Kidney glomerular epithelial cell (primary cell): ENCODE measurements around the gene OSBP2.
"Not testable (repeated sequence)": the region's sequence is repeated elsewhere in the genome, so short reads cannot be mapped to it uniquely, and the experiment has no call there.

Source experiments
- DNase-seq: peaks from one replicate; lab custom pipeline; 2025; lab: John Stamatoyannopoulos, UW

Gene OSBP2

GRCh38 chr22:30718938-30719337 is 24.3 kb downstream of the OSBP2 start:
- DNase-seq: no peak

DNA sequence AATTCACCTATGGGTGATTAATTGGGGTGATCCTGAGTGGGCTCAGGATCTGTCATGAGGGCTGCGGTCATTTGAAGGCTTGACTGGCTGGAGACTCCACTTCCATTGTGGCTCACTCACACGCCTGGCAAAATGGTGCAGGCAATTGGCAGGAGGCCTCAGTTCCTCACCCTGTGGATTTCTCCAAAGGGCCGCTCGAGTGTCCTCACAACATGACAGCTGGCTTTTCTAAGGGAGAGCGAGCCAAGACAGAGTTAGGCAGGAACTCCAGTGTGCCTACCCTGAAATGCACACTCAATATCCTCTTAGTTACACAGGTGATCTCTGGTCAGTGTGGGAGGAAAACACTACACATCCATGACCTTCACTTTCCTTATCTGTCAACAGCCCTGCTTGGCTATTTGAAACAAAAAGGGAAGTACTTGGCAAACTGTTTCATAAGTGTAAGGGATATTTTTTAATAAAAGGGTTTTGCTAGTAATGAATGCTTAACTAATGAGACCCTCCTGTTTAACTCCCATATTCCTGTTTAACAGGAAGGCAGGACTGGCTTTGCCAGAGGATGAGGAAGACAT is 25.7 kb downstream of the OSBP2 start:
- DNase-seq: no peak

GRCh38 chr22:30721741-30722140 is 27.1 kb downstream of the OSBP2 start:
- DNase-seq: no peak

GRCh38 chr22:30728826-30729225 is 34.2 kb downstream of the OSBP2 start:
- no peak for DNase-seq

- DNase-seq: no peak
These were observed 37.0 kb downstream of the OSBP2 start for GRCh38 chr22:30731658-30732057.

DNA sequence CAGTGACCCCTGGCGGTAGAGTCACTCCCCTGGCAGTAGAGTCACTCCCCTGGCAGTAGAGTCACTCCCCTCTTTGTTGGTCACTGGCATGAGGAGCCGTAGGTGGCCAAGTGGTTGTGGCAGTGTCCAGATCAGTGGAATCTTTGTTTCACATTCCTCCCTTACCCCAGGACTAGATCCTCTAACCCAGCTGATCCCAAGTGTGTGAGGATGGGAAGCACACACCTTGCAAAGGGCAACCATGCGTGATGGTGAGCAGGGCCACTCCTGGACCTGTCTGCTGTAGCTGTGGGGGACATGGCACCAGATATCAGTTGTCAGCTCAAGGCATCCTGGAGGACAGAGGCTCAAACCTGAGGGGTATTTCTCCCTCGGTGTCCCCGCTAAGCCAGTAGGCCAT is 37.8 kb downstream of the OSBP2 start:
- DNase-seq: no peak

- DNase-seq: no peak
These were observed 38.5 kb downstream of the OSBP2 start for GRCh38 chr22:30733181-30733631.

DNA sequence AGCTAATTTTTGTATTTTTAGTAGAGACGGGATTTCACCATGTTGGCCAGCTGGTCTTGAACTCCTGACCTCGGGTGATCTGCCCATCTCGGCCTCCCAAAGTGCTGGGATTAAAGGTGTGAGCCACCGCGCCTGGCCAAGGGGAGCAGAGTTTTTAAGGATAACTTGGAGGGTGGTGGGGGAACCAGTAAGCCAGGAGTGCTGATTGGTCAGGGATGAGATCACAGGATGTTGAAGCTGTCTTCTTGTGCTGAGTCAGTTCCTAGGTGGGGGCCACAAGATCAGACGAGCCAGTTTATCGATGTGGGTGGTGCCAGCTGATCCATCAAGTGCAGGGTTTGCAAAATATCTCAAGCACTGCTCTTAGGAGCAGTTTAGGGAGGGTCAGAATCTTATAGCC is 45.3 kb downstream of the OSBP2 start:
- DNase-seq: not testable (repeated sequence)

- not testable (repeated sequence) for DNase-seq
These were observed 45.8 kb downstream of the OSBP2 start for GRCh38 chr22:30740511-30740910.

DNA sequence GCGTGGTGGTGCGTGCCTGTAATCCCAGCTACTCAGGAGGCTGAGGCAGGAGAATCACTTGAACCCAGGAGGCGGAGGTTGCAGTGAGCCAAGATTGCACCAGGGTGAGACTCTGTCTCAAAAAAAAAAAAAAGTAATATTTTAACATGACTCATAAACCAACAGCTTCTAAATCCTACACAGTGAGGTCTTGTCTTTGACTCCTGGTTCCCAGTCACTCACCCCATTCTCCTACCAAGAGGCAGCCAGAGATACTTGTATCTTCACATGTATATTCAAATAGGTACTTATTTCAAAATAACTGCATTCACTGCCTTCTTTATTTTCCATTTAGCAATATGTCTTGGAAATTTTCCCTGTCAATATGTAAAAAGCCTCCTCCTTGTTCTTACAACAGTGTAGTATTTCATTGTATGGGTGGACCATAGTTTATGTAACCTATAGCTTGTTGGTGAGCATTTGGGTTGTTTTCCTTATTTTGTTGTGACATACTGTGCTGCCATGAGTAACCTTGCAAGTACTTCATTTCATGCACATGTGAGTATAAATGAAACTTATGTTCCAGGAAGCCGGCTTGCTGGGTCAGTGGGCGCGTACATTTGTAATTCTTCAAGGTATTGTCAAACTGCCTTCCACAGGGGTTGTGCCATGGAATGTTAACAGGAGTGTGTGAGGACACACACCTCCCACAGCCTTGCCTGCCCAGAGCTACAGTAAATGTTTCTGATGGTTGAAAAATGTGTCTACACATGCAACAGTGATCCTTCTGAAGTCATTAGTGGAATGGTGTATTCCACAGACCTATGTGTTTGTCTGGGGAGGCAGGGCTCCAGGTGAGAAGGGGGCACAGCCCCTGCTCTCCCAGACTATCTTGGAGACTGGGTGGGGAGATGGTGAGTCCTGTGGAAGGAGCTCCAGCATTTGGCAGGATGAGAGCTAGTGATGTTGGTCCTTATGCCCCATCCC is 47.9 kb downstream of the OSBP2 start:
- DNase-seq: no peak

DNA sequence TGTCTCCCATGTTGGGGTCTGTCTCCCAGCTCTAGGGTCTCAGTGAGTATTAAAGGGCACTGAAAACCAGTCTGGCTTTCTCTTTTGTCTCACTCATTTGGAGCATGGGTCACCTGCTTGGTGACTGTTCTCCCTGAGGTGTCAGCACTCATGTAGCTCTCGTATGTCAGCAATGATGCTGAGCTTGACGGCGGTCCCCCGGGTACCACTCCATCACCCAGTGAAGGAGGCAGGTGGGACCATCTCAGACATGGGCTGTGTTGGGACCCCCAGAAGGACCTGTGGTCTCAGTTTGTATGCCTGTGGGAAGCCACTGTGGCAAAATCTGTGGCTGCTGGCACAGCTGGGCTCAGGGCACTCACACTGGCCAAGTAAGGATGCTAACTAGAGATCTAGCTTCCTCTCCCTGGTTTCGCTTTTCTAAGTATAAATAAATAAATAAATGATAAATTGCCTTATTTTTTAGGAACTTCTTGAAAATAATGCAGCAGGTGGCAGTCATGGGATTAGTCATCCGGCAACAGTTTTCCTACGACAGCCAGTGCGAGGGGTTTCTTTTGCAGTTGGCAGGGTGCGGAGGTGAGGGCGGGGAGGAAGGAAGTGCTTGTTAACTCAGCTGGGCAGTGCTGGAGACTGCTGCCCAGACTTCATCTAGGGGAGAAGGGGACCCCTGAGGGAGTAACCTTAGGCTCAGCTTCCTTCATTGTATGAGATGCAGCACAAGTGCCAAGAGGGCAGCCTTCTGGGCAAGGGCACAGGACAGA is 48.8 kb downstream of the OSBP2 start:
- DNase-seq: no peak

GRCh38 chr22:30744224-30744623 is 49.5 kb downstream of the OSBP2 start:
- DNase-seq: no peak

DNA sequence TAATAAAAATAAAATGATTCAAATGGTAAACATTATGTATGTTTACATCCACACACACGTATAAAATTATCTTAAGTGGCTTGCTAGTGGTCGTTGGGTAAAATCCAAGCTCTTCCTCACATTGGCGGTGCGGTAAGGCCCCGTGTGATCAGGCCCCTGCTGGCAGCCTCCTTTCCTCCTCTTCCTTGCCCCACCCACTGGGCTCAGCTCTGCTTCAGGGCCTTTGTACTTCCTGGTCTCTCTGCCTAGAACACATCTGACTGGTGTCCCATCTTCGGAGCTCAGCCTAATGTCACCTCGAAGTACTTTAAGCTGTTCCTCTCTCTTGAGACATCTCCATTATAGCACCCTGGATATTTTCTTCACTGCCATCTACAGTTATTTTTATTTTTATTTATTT is 52.8 kb downstream of the OSBP2 start:
- no peak for DNase-seq

DNA sequence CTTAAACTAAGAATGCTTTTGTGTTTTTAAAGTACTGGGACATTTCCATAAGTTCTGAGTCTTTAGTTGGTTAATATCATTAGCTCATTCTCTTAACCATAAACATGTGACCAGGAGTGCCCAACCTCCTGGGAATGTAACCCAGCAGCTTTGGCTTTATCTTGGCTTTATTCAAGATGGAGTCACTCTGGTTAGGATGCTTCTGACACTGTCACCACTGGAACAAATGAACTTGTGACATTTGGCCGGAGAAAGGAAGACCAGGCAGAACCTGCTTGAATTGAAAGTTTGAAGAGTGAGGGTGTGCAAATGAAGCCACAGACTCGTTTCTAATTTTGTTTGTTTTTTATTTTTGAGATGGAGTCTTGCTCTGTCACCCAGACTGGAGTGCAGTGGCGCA is 54.6 kb downstream of the OSBP2 start:
- DNase-seq: no peak

DNA sequence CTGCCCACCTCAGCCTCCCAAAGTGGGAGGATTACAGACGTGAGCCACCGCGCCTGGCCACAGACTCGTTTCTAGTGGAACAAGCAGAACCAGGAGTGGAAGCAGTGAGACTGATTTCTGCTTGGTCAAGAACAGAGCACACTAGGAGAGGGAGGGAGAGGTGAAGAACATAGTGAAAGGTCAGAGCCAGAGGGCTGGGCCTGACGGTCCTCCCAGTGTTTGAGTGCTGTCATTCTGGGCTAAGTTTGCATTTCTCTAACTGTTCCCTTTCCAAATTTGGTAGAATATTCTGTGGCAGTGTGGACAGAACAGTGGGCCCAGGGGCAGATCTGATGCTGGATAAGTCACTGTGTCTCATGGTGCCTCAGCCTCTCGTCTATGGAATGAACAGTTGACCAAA is 55.2 kb downstream of the OSBP2 start:
- no peak for DNase-seq

- DNase-seq: no peak
These were observed 56.9 kb downstream of the OSBP2 start for GRCh38 chr22:30751529-30751928.

DNA sequence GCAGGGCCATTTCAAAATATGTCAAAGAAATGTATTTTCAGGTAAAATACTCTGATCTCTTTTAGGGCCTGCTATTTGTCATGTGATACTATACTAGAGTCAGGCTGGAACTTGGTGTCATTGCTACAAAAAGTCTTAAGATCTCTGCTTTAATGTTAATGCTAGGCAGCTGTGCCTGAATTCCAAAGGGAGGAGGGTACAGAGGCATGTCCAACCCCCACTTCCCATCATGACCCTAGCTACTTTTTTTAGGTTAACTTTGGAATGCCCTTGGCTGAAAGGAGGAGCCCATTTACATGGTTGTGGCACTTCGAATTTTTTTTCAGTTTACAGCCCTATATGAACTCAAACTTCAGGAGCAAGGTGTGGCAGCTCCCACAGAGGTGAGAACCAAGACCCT is 58.1 kb downstream of the OSBP2 start:
- DNase-seq: no peak

DNA sequence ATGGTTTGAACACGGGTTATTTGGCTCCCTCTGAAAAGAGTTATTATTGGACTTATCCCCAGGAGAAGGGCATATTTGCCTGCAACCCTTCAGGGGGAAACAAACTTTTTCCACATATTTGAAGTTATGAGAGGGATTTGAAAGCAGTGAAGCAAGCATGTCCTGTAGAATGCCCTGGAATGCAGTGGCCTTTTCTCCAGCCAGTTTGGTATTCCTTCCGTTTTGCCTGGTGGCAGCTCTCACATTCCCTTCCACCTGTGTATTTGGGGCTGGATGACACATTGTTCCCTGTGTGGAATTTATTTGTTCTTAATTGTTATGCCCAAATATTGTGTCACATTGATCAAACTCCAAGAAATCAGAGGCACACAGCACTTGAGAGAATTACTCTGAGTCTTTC is 59.0 kb downstream of the OSBP2 start:
- DNase-seq: no peak

GRCh38 chr22:30754521-30754920 is 59.8 kb downstream of the OSBP2 start:
- no peak for DNase-seq

- peak; percentile 40 for DNase-seq
These were observed 60.5 kb downstream of the OSBP2 start for GRCh38 chr22:30754971-30755758.

- no peak for DNase-seq
These were observed 61.1 kb downstream of the OSBP2 start for GRCh38 chr22:30755759-30756124.
